ENCODE data around the gene NEU2.
"Not testable (repeated sequence)": the region's sequence is repeated elsewhere in the genome, so short reads cannot be mapped to it uniquely, and the experiment has no call there.

The NEU2 gene

DNA sequence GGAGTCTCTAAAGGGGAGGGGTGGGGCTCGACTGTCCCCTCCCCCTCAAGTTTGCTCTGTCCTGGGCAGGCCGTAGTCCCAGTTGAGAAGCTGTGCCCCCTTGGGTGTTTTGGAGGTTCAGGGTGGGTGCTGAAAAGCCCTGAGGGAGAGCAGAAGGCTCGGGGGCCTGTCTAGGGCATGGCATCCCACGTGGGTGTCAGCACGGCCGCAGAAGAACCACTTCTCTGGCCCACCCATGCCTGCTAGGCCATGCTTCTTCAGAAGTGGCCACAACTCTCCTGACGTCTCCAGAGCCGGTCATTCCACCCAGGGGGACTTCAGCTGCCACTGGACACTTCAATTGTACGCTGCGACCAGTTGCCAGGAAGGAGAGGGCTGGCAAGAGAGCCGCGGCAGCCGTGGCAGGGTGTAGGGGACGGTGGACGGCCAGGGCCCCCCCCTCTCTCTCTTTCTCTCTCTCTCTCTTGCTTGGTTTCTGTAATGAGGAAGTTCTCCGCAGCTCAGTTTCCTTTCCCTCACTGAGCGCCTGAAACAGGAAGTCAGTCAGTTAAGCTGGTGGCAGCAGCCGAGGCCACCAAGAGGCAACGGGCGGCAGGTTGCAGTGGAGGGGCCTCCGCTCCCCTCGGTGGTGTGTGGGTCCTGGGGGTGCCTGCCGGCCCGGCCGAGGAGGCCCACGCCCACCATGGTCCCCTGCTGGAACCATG lies 27.5 kb downstream of the NEU2 start, which contains the start of gene INPP5D:
Gene INPP5D, plus strand, starts transcription at position 546 of the 704 bp plus-strand sequence. Its CDS starts 137 bp downstream, at position 683.
- peak; percentile 57 to 73 for DNase-seq

DNA sequence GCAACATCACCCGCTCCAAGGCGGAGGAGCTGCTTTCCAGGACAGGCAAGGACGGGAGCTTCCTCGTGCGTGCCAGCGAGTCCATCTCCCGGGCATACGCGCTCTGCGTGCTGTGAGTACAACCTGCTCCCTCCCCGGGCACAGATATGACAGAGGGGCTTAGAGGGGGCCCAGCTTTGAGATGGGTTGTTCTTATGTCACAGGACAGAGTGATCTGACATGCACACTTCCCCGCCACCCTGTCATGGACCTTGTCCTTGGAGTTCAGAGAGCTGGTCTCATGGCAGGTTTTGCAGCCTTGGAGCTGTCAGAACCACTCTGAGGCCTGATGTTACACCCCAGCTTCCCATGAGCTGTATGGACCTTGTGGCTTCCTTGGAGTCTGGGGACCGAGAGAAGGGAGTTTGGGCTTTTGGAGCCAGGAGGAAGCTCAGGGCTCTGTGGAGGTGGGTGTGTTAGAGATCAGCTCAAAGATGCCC lies 28.1 kb downstream of the NEU2 start:
- DNase-seq, result no peak

DNA sequence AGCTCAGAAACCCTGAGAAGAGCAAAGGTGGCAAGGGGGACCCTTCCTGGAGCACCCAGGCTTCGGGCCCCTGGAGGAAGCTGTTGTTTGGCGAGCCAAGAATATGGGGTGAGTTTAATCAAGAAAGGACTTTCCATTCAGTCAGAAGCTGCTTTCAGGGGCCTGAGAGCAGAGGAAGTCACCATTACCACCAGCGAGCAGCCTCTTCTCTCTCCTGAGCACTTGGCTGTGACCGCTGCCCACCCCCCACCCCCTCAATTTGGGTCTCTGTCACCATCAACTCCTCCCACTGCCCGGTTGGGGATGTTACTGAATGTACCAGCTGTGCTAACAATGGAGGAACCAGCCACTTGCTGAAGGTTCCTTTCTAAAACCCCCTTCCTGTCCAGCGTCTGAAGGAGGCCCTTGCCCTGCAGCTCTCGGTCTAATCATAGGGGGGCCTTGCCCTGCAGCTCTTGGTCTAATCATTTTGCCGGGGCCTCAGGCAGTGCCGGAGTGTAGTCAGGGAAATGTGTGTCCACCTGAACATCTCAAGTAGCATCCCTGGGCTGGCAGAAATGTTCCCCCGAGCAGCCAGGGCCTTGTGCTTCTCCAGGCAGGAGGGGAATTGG lies 28.6 kb downstream of the NEU2 start:
- no peak for DNase-seq

DNA sequence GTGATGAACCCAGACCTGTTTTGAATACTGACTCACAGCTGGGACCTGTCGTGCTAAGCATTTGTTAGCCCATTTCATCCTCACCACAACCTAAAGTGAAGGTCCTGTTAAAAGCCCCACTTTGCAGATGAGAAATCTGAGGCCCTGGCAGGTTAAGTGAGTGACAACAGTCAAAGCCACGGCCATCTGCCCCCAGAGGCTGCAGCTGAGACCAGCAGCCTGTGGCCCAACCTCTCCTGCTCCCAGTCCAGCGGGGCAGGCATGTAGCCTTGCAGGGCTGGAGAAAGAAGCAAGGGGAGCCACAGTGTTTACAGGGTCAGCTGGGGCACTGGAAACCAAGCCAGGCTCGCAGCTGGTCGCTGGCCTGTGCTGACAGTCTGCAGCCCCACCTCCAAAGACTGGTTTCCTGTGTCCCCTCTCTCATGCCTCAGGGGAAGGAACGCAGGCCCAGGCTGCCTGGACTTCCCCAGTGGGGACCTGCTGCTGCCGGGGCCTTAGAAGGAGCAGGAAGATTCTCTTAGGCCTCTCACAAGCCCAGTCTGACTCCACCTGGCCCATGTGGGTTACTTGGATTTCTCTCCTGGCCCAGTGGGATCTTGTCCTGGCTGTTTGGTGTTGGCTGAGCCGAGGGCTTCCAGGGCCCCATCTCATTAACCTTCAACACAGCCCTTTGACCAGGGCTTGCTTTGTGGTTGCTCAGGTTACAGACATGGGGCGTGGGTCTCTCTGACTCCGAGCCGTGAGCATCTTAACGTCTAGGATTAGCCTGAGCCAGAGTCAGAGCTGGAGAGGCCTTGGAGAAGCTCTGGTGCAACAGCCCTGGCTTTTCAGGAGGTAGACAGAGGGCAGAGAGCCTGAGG lies 29.3 kb downstream of the NEU2 start:
- no peak for DNase-seq

DNA sequence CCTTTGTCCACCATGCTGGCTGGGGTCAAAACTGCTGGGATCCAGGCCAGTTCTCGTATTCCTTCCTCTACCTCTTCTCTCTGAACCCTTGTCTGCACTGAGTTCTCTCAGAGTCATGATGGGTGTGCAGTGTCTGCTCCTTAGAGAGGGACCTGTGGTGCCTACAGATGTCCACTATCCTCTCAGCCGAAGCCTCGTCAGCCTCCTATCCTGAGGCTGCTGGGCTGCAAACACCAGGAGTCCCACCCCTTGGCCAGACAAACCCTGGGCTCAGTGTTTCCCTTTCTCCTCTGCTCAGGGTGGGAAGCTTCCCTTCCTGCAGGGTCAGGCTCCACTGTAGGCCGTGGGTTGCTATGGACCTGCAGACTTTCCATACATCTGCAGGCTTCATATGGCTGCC lies 30.0 kb downstream of the NEU2 start:
- no peak for DNase-seq

DNA sequence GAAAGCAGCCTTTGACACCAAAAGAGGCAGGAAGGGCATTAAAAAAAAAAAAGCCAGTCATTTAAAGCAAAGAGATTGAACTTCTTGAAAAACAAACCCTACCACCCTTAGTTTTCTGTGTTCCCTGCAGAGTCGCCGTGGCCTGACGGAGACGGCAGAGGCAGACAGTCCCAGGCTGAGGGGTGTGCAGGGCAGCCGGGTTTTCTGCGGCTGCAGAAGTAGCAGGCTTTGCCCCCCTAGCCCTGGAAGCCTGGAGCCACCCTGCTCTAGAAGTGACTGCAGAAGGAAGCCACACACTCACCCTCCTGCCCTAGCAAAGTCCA lies 30.4 kb downstream of the NEU2 start:
- no peak for DNase-seq

DNA sequence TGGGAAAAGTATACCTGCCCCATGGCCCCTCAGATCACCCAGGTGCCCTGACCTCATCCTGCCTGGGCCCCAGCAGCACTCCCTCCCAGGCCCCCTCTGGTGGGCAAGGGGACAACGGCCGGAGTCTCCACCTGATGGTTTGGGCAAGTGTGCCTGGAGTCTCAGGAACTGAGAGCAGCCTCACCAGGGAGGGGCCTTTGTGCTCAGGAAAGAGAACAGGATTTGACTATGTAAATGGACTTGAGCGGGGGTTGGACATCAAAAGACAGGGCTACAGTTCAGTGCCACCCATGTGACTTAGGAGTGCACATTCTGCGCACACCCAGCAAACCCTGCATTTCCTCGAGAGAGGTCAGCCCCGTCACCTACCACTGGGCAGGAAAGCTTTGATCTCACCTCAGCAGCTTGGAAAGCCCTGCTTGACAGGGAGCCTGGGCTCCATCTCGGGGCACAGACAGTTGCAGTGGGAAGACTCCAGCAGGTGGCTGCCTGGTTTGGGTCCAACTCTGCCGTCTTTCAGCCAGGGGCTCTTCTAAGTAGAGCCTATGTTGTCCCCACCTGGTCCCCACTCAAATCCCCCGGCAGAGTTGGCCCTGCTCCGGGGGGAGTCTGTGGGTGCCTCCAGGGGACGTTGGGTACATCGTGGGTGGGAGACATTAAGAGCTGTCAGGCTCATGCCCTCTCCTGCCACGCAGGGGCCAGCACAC lies 30.9 kb downstream of the NEU2 start:
- no peak for DNase-seq

DNA sequence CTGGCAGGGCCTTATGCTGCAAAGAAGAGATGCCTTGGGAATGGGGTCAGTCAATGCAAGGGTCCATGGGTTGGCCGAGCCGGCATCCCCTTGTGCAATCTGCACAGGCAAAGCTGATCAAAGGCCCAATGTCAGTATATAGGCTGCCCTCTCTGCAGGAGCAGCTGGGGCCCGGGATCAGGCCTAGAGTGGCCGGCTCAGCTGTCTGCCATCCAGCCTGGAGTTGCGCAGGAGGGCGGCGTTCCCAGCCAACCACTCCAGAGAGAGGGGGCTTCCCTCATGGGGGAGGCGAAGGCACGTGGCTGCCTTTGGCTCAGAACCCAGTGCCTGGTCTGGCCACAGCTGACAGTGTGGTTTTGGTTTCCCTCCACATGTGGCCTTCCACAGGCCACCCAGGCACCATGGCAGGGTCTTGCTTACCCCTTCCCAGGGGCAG lies 31.5 kb downstream of the NEU2 start:
- no peak for DNase-seq

DNA sequence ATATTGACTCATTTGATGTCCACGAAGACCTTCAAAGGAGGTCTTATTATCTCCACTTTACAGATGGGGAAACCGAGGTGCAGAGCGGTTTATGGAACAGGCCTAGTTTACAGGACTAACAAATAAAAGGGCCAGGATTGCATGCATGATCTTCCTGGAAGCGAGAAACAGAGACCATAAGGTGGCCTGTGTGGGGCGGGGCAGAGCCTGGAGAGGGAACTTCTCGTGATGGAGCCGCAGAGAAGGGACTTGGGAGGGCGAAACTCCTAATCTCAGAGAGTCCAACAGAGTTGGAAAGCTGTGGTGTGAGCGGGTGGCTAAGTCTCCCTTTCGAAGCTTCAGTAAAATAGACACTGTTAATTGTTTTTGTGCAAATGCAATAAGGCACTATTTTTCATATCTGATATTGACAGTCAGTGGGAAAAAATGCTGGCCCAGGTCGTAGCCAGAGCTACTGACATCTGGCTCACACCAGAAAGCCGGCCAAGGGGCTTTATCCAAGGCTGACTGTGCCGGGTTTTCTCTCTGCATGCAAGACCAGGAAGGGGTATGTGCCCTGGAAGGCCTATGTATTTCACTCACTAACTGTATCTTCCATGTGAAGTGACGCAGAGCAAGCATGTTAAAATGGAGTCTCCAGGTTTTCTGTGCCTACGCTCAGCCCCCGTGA lies 32.2 kb downstream of the NEU2 start:
- no peak for DNase-seq

DNA sequence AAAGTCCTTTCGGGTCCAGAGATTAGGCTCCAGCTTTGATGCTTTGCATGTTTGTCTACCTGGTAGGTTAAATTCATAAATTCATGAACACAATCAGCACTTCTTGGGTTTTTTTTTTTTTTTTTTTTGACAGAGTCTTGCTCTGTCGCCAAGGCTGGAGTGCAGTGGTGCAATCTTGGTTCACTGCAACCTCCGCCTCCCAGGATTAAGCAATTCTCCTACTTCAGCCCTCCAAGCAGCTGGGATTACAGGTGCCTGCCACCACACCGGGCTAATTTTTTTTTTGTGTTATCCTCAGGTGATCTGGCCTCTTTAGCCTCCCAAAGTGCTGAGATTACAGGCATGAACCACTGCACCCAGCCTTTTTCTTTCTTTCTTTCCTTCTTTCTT lies 32.7 kb downstream of the NEU2 start:
- DNase-seq, result not testable (repeated sequence)

DNA sequence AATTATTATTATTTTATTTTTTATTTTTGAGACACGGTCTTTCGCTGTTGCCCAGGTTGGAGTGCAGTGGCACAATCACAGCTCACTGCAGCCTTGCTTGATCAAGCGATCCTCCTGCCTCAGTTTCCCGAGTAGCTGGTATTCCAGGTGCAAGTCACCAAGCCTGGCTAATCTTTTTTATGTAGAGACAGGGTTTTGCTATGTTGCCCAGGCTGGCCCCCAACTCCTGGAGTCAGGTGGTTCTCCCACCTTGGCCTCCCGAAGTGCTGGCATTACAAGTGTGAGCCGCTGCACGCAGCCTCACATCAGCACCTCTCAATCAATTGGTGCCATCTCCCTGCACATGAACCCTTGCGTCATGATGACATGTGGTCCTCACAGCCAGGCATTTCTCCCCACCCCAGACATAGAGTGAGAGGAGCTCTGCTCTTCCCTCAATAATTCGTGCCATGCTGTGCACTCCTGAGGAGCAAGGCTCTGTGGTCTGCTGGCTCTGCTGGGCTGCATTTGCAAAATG lies 33.5 kb downstream of the NEU2 start:
- DNase-seq, result no peak

DNA sequence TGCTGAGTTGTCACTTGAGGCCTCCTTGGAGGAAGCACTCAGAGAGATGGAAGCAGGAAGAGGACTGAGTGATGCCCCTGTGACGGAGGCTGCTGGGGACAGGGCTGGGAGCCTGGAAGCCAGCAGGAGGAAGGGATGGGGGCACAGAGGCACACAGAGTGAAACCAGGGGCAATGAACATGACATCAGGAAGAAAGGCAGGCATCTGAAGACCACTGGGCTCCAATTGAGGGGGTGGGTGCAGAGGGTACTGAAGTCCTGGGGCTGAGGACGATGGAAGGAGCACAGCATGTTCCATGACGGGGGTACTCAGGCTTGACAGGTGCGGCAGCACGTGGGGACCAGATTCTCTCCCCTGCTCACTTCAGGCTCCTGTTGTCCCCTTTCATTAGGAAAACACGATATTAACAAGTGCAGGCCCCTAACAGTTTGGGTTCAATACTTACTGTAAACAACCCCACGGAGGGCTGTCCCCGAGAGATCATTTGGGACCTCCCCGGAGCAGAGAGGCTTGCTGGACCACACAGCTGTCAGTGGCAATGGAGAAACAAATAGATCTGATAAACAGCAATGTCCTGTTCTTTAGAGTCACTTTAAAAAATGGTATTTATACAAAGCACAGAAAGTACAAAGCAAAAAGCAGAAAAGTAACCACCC lies 36.4 kb downstream of the NEU2 start:
- DNase-seq, result no peak

DNA sequence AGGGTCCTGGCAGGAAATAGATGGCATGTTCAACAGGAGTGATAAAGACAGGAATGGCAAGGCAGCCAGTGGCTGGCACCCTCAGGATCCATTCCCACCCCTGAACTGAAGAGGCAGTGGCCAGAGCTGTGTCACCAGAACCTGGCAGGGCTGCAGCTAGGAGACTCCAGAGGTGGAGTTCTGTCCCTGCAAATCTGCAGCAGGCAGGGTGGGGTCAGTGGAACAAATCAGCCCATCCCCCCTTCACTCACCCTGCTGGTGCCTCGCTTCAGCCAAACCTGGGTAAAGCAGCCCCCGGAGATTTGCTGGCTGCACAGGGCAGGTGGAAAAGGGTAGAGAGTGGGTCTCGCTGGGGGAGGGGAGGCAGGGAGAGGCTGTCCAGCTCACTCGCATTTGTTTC lies 40.4 kb downstream of the NEU2 start:
- no peak for DNase-seq

DNA sequence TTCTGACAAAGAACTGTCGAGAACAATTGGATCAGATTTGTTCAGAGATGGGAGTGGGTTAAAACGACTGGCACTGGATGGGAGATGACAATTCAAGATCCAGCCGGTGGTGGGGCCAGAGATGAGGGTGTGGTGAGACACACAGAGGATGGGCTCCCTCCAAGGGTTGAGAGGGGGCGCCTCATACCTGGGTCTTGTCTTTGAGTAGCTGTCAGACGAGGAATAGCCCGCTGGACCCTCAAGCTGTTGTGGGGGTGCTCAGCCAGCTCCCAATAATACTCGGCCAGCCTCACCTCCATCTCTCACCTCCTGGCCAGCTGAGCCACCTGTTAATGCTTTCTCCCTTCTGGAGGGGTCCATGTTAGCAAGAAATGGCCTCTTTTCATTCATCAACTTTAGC lies 41.6 kb downstream of the NEU2 start:
- DNase-seq, result no peak

DNA sequence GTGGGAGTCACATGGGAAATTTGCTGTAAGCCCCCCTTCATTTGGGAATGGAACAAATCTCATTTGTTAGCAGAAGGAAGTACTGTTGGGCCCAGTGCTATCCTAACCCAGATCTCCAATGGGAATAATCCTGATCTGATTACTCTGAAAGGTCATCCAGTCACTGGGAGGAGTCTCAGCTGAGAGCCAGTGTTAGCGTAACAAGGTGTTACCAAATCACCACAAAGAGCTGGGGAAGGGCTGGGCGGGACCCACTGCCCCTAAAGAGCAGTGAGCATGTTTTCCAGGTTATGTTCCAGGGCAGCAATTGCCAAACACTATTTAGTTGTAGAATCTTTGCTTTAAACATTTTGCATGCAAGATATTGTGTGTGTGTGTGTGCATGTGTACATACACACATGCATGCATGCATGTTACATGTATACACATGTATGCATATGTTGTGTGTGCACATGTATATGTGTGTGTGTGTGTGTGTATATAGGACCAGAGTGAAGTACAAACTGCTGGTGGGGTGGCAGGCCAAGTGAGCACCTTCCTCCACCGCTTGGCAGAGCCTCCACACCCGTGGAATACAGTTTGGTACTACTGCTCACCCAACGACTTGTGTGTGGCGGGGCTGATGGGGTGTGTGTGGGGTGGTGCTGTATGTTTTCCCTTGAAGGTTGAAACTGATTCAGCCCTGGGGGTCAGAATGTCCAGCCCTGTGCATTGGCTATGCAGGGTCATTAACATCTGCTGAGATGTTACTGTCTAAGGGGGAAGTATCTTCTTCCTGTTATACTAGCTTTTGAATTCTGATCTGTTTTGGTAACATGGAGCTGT lies 42.9 kb downstream of the NEU2 start:
- DNase-seq, result no peak

DNA sequence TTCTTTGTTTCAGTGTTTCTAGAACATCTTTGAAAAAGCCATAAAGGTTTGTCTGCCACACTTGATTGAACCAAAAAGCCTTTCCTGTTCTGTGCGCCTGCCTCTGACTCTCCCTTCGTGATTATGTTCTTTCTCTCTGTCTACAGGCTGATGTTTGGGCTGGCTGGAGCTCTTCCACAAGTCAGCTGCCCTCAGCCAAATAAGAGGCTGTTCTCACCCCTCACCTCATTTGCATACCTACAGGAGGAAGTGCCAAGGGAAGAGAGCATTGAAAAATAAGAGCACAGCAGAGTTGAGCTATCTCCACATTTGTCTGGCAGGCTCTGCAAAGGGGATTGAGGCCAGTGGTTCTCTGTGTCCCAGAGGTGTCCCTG lies 43.5 kb downstream of the NEU2 start:
- DNase-seq, result no peak

DNA sequence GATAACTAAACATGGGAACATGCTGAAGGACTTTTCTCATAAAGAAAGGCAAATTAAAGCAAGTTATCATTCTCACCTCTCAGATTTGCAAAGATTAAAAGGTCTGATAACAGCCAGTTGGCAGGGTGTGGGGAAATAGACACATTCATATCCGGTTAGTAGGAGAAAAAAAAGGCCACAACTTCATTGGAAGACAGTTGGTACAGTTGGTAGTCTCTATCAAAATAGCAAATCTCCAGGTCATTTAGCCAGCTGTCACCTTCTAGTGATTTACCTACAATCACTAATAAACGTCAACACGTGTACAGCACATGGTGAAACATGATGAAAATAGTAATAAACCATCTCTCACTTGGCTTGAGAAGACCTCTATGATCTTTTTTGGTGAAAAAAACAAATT lies 44.3 kb downstream of the NEU2 start:
- no peak for DNase-seq

DNA sequence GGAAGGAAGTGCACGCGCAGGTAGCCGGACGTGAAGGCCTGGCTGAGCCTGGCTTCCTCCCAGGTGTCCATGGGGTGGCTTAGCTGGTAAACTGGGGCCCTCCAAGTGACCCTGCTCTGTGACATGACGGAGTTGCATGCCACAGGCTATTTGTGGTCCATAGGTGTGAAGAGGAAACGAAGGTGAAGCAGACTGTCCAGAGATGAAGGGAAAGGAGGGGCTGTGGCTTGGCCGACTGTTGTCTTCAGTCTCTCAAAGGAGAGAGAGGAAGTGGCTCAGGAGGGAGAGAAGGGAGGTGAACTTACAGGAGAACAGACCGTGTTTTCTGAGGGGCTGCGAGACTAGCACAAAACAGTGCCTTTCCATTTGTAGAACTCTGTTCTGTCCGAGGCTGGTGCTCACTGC lies 47.0 kb downstream of the NEU2 start:
- DNase-seq, result no peak

DNA sequence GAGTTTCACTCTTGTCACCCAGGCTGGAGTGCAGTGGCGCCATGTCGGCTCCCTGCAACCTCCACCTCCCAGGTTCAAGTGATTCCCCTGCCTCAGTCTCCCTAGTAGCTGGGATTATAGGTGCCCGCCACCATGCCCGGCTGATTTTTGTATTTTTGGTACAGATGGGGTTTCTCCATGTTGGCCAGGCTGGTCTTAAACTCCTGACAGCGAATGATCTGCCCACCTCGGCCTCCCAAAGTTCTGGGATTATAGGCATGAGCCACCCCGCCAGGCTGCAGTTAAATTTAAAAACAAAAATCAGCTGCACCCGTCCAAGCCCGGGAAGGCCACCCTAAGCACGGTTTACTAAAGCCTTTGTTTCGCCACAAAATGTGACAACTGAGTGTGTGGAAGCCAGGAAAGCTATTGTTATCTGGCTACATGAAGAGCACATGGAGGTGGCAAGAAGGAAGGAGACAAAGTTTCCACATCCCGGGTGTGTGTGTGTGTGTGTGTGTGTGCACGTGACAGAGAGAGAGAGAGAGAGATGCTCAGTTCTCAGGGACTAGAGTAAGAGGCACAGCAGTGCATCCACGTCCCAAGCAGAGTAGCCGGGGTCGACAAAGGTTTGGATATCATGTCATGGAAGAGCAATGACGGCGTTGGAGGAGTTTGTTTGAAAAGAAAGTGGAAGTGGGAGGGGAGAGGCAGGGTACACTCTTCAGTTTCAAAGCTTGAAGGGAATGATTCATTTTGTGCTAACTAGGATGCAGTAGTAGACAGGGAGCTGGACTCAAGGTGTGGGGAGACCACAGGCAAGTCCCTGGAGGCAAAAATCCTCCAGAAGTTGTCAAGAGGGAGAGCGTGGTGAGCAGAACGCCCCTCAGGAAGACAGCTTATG lies 47.7 kb downstream of the NEU2 start:
- DNase-seq, result no peak

DNA sequence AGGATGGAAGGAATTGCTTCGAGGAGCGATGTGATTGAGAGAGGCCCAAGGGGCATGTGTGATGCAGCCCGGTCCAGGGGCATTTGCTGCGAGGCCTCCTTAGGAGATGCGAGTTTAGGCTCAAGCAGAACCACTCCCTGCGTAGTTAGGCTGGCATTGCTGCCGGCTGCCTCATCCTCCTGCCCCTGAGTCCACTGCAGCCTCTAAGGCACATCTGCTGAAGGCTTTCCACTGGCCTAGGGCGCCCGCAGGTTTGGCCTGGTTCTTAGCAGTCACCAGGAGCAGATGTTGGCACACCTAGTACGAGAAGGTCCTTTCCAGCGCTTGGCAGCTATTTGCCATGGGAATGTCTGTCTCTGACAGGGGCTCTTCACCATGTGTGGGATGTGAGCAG lies 48.4 kb downstream of the NEU2 start:
- DNase-seq, result no peak
